HG02970 (cell line): Measurements from ENCODE around the gene SOCS6.
"Not testable (repeated sequence)": the region's sequence is repeated elsewhere in the genome, so short reads cannot be mapped to it uniquely, and the experiment has no call there.

Experiments
- ATAC-seq: cut with Tn5 transposase; IDR thresholded peaks from one replicate; pipeline ENCODE4 v1.9.1; 2021; ENCODE audit warnings: mild to moderate bottlenecking, moderate library complexity, moderate number of reproducible peaks; ENCODE audit not compliant: unreplicated experiment, low FRiP score

SOCS6 gene

DNA sequence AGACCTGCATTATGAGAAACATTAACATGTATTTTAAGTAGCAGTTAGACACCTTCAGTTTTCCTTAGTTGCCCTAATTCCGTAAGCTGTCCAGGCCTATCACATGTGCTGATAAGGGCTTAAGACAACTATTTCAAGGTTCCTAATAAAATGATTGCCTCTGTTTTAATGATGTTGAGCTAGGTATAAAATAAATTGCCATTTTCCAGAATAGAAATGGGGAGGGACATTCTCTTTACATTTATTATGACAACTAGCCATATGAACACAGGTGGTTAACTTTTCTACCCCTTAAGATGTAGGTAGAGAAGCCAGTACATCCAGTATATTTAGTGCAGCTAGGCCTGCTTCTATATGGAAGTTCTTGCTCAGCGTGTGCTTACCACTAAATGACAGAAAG lies 65.9 kb downstream of the SOCS6 start:
- ATAC-seq, result no peak

GRCh38 chr18:70355620-70356385 lies 67.0 kb downstream of the SOCS6 start:
- ATAC-seq, result no peak

DNA sequence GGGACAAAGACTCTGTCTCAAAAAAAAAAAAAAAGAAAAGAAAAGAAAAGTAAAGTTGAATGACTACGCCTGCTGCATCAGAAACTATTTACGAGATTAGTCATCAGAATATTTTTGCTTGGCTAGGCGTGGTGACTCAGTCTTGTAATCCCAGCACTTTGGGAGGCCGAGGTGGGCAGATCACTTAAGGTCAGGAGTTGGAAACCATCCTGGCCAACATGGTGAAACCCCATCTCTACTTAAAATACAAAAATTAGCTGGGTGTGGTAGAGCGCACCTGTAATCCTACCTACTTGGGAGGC lies 69.2 kb downstream of the SOCS6 start:
- peak; percentile 51 for ATAC-seq

- no peak for ATAC-seq
These were observed 70.2 kb downstream of the SOCS6 start for GRCh38 chr18:70359071-70359470.

DNA sequence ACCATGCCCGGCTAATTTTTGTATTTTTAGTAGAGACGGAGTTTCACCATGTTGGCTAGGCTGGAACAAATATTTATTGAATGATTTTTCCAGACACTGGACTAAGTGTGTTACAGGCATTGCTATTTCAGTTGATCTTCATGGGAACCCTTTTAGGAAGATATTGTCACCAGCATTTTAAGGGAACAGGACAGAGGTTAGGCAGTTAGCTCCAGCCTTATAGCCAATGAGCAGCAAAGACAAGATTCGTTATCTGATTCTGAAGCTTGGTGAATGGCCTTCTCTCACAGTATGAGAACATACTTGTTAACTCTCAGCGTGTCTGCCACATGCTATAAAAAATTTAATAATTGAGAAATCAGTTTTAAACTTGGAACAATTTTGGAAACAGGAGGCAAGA lies 73.4 kb downstream of the SOCS6 start:
- no peak for ATAC-seq

- ATAC-seq, result no peak
These were observed 75.0 kb downstream of the SOCS6 start for GRCh38 chr18:70363861-70364260.

DNA sequence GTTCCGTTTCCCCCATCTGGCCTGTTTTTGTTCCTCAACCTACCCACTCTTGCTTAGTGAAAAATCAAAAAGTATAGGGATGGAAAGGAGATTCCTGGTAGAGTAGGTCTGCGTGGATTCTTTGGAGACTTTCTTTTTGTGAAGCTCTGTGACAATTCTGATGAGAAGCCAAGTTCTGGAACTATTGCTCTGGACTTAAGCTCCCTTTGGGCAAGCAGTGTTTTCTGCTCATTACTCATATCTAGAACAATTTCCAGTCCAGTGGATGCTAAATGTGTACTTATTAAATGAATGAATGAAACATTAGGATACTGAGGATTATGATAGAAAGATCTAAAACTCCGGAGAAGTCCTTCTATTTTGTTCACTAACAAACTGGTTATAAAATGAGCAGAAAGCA lies 76.5 kb downstream of the SOCS6 start:
- ATAC-seq, result no peak

DNA sequence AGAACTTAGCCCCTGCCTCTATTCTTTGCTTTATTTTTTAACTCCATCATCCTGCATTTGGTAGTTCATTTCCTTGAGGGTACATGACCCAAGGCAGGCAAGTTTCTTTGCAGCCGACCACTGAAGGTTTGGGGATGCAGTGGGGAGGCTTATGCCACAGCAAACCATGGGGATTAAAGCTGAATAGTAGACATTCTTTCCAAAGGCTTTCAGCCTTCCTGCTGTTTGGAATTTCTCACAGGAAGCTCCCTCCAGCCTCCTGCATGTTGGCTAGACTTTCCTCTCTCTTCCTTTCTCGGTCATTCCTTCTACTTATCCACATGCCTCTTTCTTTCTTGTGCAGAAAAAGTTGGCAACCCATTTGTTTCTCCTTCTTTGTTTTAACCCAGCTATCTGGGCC lies 77.3 kb downstream of the SOCS6 start:
- ATAC-seq, result no peak

DNA sequence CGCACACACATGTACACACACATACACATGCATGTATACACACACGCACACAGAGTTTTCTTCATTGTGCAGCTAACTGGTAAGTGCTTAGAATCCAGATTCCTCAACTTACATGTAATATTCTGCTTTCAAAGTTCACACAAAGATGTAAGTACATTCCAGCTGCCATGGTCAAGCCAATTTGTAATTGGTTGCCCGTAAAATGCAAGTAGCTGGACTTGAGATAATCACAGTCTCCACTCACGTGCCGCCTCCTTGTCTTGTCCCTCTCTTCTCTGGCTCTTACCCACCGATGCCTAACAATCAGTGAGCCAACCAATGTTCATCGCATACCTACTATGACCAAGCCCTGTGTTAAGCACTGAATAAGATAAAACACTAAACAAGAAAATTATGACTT lies 77.8 kb downstream of the SOCS6 start:
- no peak for ATAC-seq

DNA sequence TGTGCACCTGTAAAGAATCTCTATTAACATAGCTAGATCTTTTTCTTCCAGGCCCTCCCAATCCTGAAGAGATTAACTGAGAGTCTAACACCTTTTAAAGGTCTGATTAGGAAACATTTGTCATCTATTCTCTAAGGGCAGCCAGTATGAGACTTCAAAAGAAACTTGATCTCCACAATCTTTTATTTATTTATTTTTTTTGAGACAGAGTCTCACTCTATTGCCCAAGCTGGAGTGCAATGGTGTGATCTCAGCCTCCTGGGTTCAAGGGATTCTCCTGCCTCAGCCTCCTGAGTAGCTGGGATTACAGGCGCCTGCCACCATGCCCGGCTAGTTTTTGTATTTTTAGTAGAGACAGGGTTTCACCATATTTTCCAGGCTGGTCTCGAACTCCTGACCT lies 78.5 kb downstream of the SOCS6 start:
- ATAC-seq, result not testable (repeated sequence)

GRCh38 chr18:70368903-70369302 lies 80.1 kb downstream of the SOCS6 start:
- ATAC-seq, result no peak

- ATAC-seq, result no peak
These were observed 82.2 kb downstream of the SOCS6 start for GRCh38 chr18:70370762-70371733.

DNA sequence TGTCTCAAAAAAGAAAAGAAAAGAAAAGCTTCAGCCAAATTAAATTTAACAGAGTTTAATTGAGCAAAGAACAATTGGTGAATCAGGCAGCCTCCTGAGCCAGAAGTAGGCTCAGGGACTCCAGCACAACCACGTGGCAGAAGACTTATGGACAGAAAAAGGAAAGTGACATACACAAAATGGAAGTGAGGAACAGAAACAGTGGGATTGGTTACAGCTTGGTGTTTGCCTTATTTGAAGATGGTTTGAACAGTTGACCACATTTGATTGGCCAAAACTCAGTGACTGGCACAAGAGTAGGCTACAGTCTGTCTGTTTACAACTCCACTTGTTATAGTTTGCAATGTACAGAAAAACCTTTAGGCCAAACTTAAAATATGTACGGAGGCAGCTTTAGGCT lies 83.1 kb downstream of the SOCS6 start:
- no peak for ATAC-seq

- ATAC-seq, result no peak
These were observed 83.7 kb downstream of the SOCS6 start for GRCh38 chr18:70372450-70373041.

DNA sequence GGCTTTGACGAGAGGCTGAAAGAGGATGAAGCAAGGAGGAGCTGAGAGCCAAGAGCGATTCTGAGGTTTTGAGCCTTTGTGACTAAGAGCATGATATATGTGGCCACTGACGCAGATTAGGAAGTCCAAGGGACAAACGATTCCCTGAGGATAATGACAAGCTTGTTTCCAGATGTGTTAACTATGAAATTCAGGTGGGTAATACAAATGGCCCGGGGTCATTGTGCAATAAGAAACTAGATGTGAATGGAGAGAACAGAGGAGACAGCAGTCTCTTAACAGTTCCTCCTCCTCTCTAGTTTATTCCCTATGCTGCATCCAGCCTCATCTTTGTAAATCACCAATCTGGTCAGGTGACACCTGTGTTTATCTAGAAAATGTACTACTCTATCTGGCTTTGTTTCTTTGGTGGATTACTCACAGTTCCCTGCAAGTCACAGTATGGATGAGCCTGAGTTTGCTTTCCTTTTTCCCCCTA lies 84.2 kb downstream of the SOCS6 start:
- no peak for ATAC-seq

GRCh38 chr18:70374154-70374553 lies 85.3 kb downstream of the SOCS6 start:
- ATAC-seq, result no peak

DNA sequence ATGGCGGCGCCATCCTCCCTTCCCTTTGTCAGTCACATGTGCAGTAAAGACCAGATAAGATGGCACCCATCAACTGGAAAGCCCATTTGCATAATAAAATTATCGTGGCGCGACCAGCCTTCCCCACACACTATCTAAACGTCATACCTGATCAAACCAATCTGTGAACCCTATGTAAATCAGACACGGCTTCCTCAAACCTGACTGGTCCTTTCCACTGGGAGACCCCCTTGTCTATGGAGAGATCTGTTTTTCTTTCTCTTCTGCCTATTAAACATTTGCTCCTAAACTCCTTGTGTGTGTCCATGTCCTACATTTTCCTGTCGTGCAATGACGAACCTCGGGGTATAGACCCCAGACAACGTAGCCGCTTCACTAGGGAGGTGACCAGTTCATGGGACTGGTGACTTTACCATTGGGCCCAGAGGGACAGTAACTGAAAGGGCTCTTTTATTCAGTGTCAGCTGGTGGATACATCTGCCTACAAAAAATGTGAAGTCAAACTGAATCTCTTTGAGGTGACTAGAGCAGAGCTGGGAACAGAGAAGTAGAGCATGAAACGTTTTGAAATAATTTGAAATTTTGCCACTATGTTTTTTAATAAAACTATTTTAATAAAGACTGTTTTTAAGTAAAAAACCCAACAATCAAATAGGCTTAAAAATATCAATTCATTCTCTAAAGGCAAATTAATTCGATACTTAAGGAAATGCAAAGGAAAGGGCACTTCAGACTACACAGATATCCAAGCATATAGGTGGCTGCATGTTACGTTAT lies 87.5 kb downstream of the SOCS6 start:
- ATAC-seq, result no peak

DNA sequence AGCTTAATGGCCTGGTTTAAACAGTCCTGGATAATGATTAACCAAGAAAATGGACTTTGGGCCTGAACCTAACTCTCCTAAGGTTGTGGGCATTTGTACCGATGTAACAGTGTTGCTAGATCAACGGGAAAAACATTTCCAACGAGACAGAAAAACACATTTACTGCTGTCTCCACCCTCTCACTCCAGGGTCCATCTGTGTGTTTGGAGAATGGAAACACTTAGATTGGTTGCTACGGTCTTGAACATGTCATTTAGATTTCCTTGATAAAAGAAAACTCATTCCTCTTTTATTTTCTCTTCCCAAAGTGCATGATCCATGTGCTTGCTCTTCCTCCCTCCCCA lies 88.0 kb downstream of the SOCS6 start:
- ATAC-seq, result no peak

- no peak for ATAC-seq
These were observed 88.5 kb downstream of the SOCS6 start for GRCh38 chr18:70377317-70377799.
